Neural progenitor cell (in vitro differentiated cells): Measurements from ENCODE around the gene PCSK5.

Experiments used
- CTCF ChIP-seq: fragments of 200-600 bp; sonication (generic); IDR thresholded peaks from 2 replicates; pipeline ENCODE4 v1.5.1; 2017; ENCODE audit warnings: antibody characterized with exemption, mild to moderate bottlenecking
- EZH2 ChIP-seq: fragments of 200-600 bp; sonication (generic); IDR thresholded peaks from 2 replicates; pipeline ENCODE4 v1.6.1; 2017; ENCODE audit warnings: antibody characterized with exemption, mild to moderate bottlenecking, moderate library complexity

- TF ChIP-seq CTCF (no peak), EZH2 (no peak)
These were observed 484.5 kb downstream of the PCSK5 start for GRCh38 chr9:76374783-76375559.
